CD14-positive monocyte (primary cell): ENCODE measurements around the gene ACVR1B. TPM values are rescaled to one million over a fixed set of nuclear protein-coding genes. Genes with fewer than 3 reads are reported as not detected.

ENCODE experiments used
- DNase-seq, 3 donors: peaks; one replicate each; pipeline ENCODE4 v3.0.0-alpha.2; 2011 to 2022
- H2AFZ ChIP-seq: 2 replicates; pipeline ENCODE4 v1.6.0; 2012; ENCODE audit warnings: mild to moderate bottlenecking, low read depth, low read length, inconsistent platforms; ENCODE audit not compliant: insufficient read depth, poor library complexity, severe bottlenecking
- H3K27ac ChIP-seq, 2 donors: 1 replicate in 1 of 2; 2 replicates in 1 of 2; pipeline ENCODE4 v1.5.1; 2012 to 2013; ENCODE audit warnings: low read length in 2 of 2, control low read depth in 1 of 2, inconsistent platforms in 1 of 2, low read depth in 1 of 2, mild to moderate bottlenecking in 1 of 2
- H3K27me3 ChIP-seq, 2 donors: one replicate each; pipeline versions ENCODE4 v1.6.0 to v1.6.1; 2011 to 2013; ENCODE audit warnings: low read length in 2 of 2; ENCODE audit not compliant: control insufficient read depth in 2 of 2, insufficient read depth in 2 of 2
- H3K36me3 ChIP-seq, 2 donors: replicated peaks in 1 of 2; 1 replicate in 1 of 2; 2 replicates in 1 of 2; pipeline versions ENCODE4 v1.5.1 to v1.6.1; 2012 to 2013; ENCODE audit warnings: low read length in 2 of 2, control low read depth in 1 of 2, inconsistent platforms in 1 of 2, mild to moderate bottlenecking in 1 of 2; ENCODE audit not compliant: insufficient read depth in 2 of 2, control insufficient read depth in 1 of 2
- H3K4me1 ChIP-seq, 2 donors: 1 replicate in 1 of 2; 2 replicates in 1 of 2; pipeline versions ENCODE4 v1.5.1 to v1.6.1; 2012 to 2013; ENCODE audit warnings: low read length in 2 of 2, control low read depth in 1 of 2, inconsistent platforms in 1 of 2, mild to moderate bottlenecking in 1 of 2, moderate library complexity in 1 of 2; ENCODE audit not compliant: insufficient read depth in 2 of 2, control insufficient read depth in 1 of 2
- H3K4me2 ChIP-seq: replicated peaks from 2 replicates; pipeline ENCODE3; 2012; ENCODE audit warnings: low read length, moderate library complexity, mild to moderate bottlenecking; ENCODE audit not compliant: poor library complexity, severe bottlenecking; ENCODE audit errors: extremely low read depth
- H3K4me3 ChIP-seq, 3 experiments: fragments of 200-600 bp in 1 of 3; sonication (generic) in 1 of 3; replicated peaks in 1 of 3; 1 replicate in 2 of 3; 2 replicates in 1 of 3; pipeline ENCODE4 v1.5.1; 2011 to 2013; ENCODE audit warnings: low read length in 3 of 3, mild to moderate bottlenecking in 3 of 3, control low read depth in 2 of 3, low read depth in 2 of 3, inconsistent platforms in 1 of 3, moderate library complexity in 1 of 3
- H3K79me2 ChIP-seq: 2 replicates; pipeline ENCODE4 v1.6.0; 2012; ENCODE audit warnings: mild to moderate bottlenecking, control low read depth, inconsistent platforms, low read length, moderate library complexity; ENCODE audit not compliant: insufficient read depth
- H3K9ac ChIP-seq: 2 replicates; pipeline ENCODE4 v1.6.0; 2017; ENCODE audit warnings: low read length, mild to moderate bottlenecking; ENCODE audit not compliant: insufficient read depth, poor library complexity, severe bottlenecking
- H3K9me3 ChIP-seq, 2 donors: replicated peaks in 1 of 2; 1 replicate in 1 of 2; 2 replicates in 1 of 2; pipeline versions ENCODE4 v1.5.1 to v1.6.1; 2012 to 2013; ENCODE audit warnings: low read length in 2 of 2, control low read depth in 1 of 2; ENCODE audit not compliant: control insufficient read depth in 1 of 2, insufficient read depth in 1 of 2
- H4K20me1 ChIP-seq: 2 replicates; pipeline ENCODE4 v1.6.0; 2012; ENCODE audit warnings: mild to moderate bottlenecking, low read length, control low read depth, moderate library complexity; ENCODE audit not compliant: insufficient read depth
- H3K27ac Mint-ChIP-seq, 7 donors: one replicate each; pipeline ENCODE4 v1.8.0; 2020; ENCODE audit warnings: mild to moderate bottlenecking in 7 of 7, mixed read lengths in 7 of 7, moderate library complexity in 6 of 7, inconsistent platforms in 2 of 7
- H3K27me3 Mint-ChIP-seq, 3 donors: one replicate each; pipeline ENCODE4 v1.8.0; 2021 to 2022; ENCODE audit warnings: low read depth in 3 of 3, mild to moderate bottlenecking in 3 of 3, mixed read lengths in 3 of 3, moderate library complexity in 3 of 3, inconsistent platforms in 1 of 3
- H3K36me3 Mint-ChIP-seq, 2 donors: one replicate each; pipeline ENCODE4 v1.8.0; 2020; ENCODE audit warnings: mixed read lengths in 2 of 2, inconsistent platforms in 1 of 2, mild to moderate bottlenecking in 1 of 2
- H3K4me1 Mint-ChIP-seq: one replicate; pipeline ENCODE4 v1.8.0; 2020; ENCODE audit warnings: mild to moderate bottlenecking, mixed read lengths
- H3K4me3 Mint-ChIP-seq, 2 donors: one replicate each; pipeline ENCODE4 v1.8.0; 2020; ENCODE audit warnings: mild to moderate bottlenecking in 2 of 2, mixed read lengths in 2 of 2, moderate library complexity in 1 of 2
- H3K9me3 Mint-ChIP-seq, 7 donors: one replicate each; pipeline ENCODE4 v1.8.0; 2020 to 2022; ENCODE audit warnings: mixed read lengths in 7 of 7, mild to moderate bottlenecking in 6 of 7, moderate library complexity in 6 of 7, inconsistent platforms in 2 of 7
- WGBS: methylation state at CpG from one replicate; pipeline ENCODE4 v1.1.5; 2013; ENCODE audit warnings: missing lambda C conversion rate; ENCODE audit not compliant: insufficient coverage; 5-methylcytosine and 5-hydroxymethylcytosine counted together
- intact Hi-C, 2 donors: fragments of 100-400 bp; cut with micrococcal nuclease; formaldehyde crosslinking; loops; one replicate each; pipeline versions ENCODE4 v1.15.0 to v1.15.1; 2023
- polyA plus RNA-seq, 3 donors: library from polyadenylated mRNA; depleted of rRNA in 1 of 3; unstranded in 2 of 3; stranded (reverse) in 1 of 3; fragments of 300-500 nt in 2 of 3; fragments of >200 nt in 1 of 3; fragmentation: Illumina TruSeq in 2 of 3; gene quantifications; 1 replicate in 2 of 3; 2 replicates in 1 of 3; pipeline ENCODE4 v1.2.3, GENCODE V29; 2012 to 2021
- TF ChIP-seq, protein P1 (sequence below): fragments of 200-600 bp; IDR thresholded peaks from one replicate; pipeline ENCODE4 v1.8.0; 2022; ENCODE audit warnings: antibody characterized with exemption, mild to moderate bottlenecking

The ACVR1B gene
- polyA plus RNA-seq, 3 donors, result 1.8 to 18.5 (median 3.9) TPM

GRCh38 chr12:52018433-52019112, 67.1 kb downstream of the ACVR1B start:
- Mint-ChIP-seq H3K27ac (peak overlapping the region in 1 of 7 donors; percentile 25), H3K36me3 (peaks cover 0 to 7% of the 10 kb centered on the region in 2 donors), H3K9me3 (peaks cover 0 to 4% (median 0%) of the 10 kb centered on the region in 7 donors), H3K4me1 (peaks cover 20% of the 10 kb centered on the region), H3K27me3 (peaks cover 12 to 36% (median 25%) of the 10 kb centered on the region in 3 donors), H3K4me3 (no peak overlapping the region)
- H3K27me3 ChIP-seq, result peaks cover 0 to 8% of the 10 kb centered on the region in 2 donors
- no peaks in the 10 kb centered on the region for H3K9me3 ChIP-seq
- TF ChIP-seq, protein P1, sequence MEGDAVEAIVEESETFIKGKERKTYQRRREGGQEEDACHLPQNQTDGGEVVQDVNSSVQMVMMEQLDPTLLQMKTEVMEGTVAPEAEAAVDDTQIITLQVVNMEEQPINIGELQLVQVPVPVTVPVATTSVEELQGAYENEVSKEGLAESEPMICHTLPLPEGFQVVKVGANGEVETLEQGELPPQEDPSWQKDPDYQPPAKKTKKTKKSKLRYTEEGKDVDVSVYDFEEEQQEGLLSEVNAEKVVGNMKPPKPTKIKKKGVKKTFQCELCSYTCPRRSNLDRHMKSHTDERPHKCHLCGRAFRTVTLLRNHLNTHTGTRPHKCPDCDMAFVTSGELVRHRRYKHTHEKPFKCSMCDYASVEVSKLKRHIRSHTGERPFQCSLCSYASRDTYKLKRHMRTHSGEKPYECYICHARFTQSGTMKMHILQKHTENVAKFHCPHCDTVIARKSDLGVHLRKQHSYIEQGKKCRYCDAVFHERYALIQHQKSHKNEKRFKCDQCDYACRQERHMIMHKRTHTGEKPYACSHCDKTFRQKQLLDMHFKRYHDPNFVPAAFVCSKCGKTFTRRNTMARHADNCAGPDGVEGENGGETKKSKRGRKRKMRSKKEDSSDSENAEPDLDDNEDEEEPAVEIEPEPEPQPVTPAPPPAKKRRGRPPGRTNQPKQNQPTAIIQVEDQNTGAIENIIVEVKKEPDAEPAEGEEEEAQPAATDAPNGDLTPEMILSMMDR, result no peak
- no peaks in the 10 kb centered on the region for H3K79me2 ChIP-seq
- no peak for DNase-seq
- no peak overlapping the region for H2AFZ ChIP-seq
- no peak overlapping the region for H3K4me3 ChIP-seq
- peaks cover 3% of the 10 kb centered on the region for H4K20me1 ChIP-seq
- 100% methylated on average over 2 of the region's 4 CpGs for WGBS
- H3K4me1 ChIP-seq, result peaks cover 15 to 22% of the 10 kb centered on the region in 2 donors
- H3K27ac ChIP-seq, result no peak overlapping the region
- no peaks in the 10 kb centered on the region for H3K36me3 ChIP-seq
- H3K9ac ChIP-seq, result no peak overlapping the region
- intact Hi-C loops, result no loop called here
- no peak overlapping the region for H3K4me2 ChIP-seq

- Mint-ChIP-seq H3K4me3 (no peak overlapping the region), H3K27me3 (peaks cover 12 to 36% (median 23%) of the 10 kb centered on the region in 3 donors), H3K4me1 (peaks cover 26% of the 10 kb centered on the region), H3K27ac (no peak overlapping the region), H3K36me3 (peaks cover 0 to 3% of the 10 kb centered on the region in 2 donors), H3K9me3 (peaks cover 0 to 4% (median 0%) of the 10 kb centered on the region in 7 donors)
- H3K4me2 ChIP-seq, result no peak overlapping the region
- no peak overlapping the region for H2AFZ ChIP-seq
- H3K9me3 ChIP-seq, result no peaks in the 10 kb centered on the region
- no peaks in the 10 kb centered on the region for H4K20me1 ChIP-seq
- TF ChIP-seq, protein P1, result no peak
- peaks cover 0 to 8% of the 10 kb centered on the region in 2 donors for H3K27me3 ChIP-seq
- peaks cover 22 to 29% of the 10 kb centered on the region in 2 donors for H3K4me1 ChIP-seq
- intact Hi-C loops, result no loop called here
- H3K27ac ChIP-seq, result no peak overlapping the region
- H3K36me3 ChIP-seq, result no peaks in the 10 kb centered on the region
- WGBS, result 94% methylated on average over 10 of the region's 13 CpGs
- H3K9ac ChIP-seq, result no peak overlapping the region
- H3K4me3 ChIP-seq, result no peak overlapping the region
- DNase-seq, result no peak
- H3K79me2 ChIP-seq, result no peaks in the 10 kb centered on the region
Observed at GRCh38 chr12:52019113-52019770, 67.7 kb downstream of the ACVR1B start.
